HG02970 (cell line): ENCODE data around the gene CCIN.

Source experiments
- ATAC-seq: cut with Tn5 transposase; IDR thresholded peaks from one replicate; pipeline ENCODE4 v1.9.1; 2021; ENCODE audit warnings: mild to moderate bottlenecking, moderate library complexity, moderate number of reproducible peaks; ENCODE audit not compliant: unreplicated experiment, low FRiP score

Gene CCIN

GRCh38 chr9:36188212-36188611 lies 19.0 kb downstream of the CCIN start:
- no peak for ATAC-seq

- no peak for ATAC-seq
These were observed 20.8 kb downstream of the CCIN start for GRCh38 chr9:36189976-36190375.

GRCh38 chr9:36190388-36191289 lies 21.5 kb downstream of the CCIN start, which contains the start of gene CLTA:
TSS of gene CLTA (plus strand) at chr9:36190921. CDS start at chr9:36191057, 136 bp downstream.
- peak; percentile 90 for ATAC-seq

GRCh38 chr9:36191290-36191645 lies 22.1 kb downstream of the CCIN start:
- ATAC-seq: peak; percentile 1

- ATAC-seq: no peak
These were observed 22.5 kb downstream of the CCIN start for GRCh38 chr9:36191686-36192085.

GRCh38 chr9:36192196-36192595 lies 23.0 kb downstream of the CCIN start:
- ATAC-seq: no peak

- no peak for ATAC-seq
These were observed 23.8 kb downstream of the CCIN start for GRCh38 chr9:36193023-36193422.

- ATAC-seq: no peak
These were observed 25.3 kb downstream of the CCIN start for GRCh38 chr9:36194326-36195000.

GRCh38 chr9:36204906-36205547 lies 35.8 kb downstream of the CCIN start:
- no peak for ATAC-seq

GRCh38 chr9:36207016-36207415 lies 37.8 kb downstream of the CCIN start:
- ATAC-seq: no peak

- no peak for ATAC-seq
These were observed 38.4 kb downstream of the CCIN start for GRCh38 chr9:36207546-36208012.

- ATAC-seq: no peak
These were observed 39.5 kb downstream of the CCIN start for GRCh38 chr9:36208521-36209253.

- no peak for ATAC-seq
These were observed 41.5 kb downstream of the CCIN start for GRCh38 chr9:36210722-36211121.

- ATAC-seq: no peak
These were observed 42.3 kb downstream of the CCIN start for GRCh38 chr9:36211510-36211909.

- no peak for ATAC-seq
These were observed 44.2 kb downstream of the CCIN start for GRCh38 chr9:36213387-36213786.

- ATAC-seq: no peak
These were observed 44.8 kb downstream of the CCIN start for GRCh38 chr9:36213989-36214388.

- ATAC-seq: no peak
These were observed 45.4 kb downstream of the CCIN start for GRCh38 chr9:36214571-36214970.

GRCh38 chr9:36217256-36217968 lies 48.2 kb downstream of the CCIN start:
- ATAC-seq: no peak

GRCh38 chr9:36218011-36218410 lies 48.8 kb downstream of the CCIN start:
- ATAC-seq: no peak

- no peak for ATAC-seq
These were observed 49.3 kb downstream of the CCIN start for GRCh38 chr9:36218411-36218901.
